OCI-LY1 (cell line): ENCODE measurements around the gene COQ6.
"Not testable (repeated sequence)": the region's sequence is repeated elsewhere in the genome, so short reads cannot be mapped to it uniquely, and the experiment has no call there.

Experiments
- CTCF ChIP-seq: fragments of 200-600 bp; sonication (generic), shearing (Covaris generic); IDR thresholded peaks from 2 replicates; pipeline ENCODE4 v1.5.1; 2017; ENCODE audit warnings: mild to moderate bottlenecking, antibody characterized with exemption, low read length, moderate library complexity, mixed read lengths
- EZH2 ChIP-seq: fragments of 200-600 bp; sonication (generic), shearing (Covaris generic); IDR thresholded peaks from 2 replicates; pipeline ENCODE4 v1.8.0; 2017; ENCODE audit warnings: borderline replicate concordance, mixed run types, mild to moderate bottlenecking, antibody characterized with exemption, low read length, moderate library complexity, mixed read lengths

- TF ChIP-seq EZH2, CTCF: not testable (repeated sequence)
These were observed 30.6 kb upstream of the COQ6 start for GRCh38 chr14:73919457-73919856.
